Uterus (tissue), 2 donors: ENCODE data around the gene PRODH2.

Experiments
- CTCF ChIP-seq, 4 experiments: fragments of 200-600 bp in 2 of 4; fragments of 450-650 bp in 2 of 4; sonication (generic) in 2 of 4; IDR thresholded peaks; one replicate each; pipeline ENCODE4 v1.5.1; 2016 to 2019; ENCODE audit warnings: antibody characterized with exemption in 4 of 4, mild to moderate bottlenecking in 2 of 4, moderate library complexity in 1 of 4
- POLR2A ChIP-seq, 2 donors: fragments of 450-650 bp; IDR thresholded peaks; one replicate each; pipeline ENCODE4 v1.6.1; 2016; ENCODE audit warnings: antibody characterized with exemption in 2 of 2, mild to moderate bottlenecking in 1 of 2, moderate library complexity in 1 of 2

DNA sequence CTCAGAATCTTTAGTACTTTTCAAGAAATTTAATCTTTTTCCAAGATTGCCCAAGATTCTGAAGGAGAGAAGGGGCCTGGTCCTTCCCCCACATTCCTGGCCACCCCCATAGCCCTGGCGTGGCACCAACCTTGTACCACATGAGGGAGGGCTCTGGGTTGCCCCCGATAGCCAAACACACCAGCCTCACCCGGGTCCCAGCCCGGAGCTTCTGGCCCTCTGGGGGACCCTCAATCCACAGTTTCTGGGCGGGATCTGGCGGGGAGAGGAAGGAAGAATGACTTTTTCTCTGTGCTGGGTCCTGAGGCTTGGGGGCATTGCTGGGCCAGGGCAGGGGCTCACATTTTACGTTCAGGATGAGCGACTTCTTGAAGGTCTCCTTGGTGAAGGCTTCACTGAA, 35.3 kb upstream of the PRODH2 start:
- no peak for TF ChIP-seq POLR2A (IDR thresholded peaks at IDR 0.05)
- TF ChIP-seq CTCF (IDR thresholded peaks at IDR 0.05) = no peak
